Caco-2 (cell line): ENCODE data around the gene UCHL1. TPM values are rescaled to one million over a fixed set of nuclear protein-coding genes. Genes with fewer than 3 reads are reported as not detected.
A peak's percentile ranks its signal among the peaks of the same experiment; 100 is the strongest.

Source experiments
- BruUV-seq: library from RNA; stranded (reverse); fragments of 400-500 nt; replicated peaks from 2 replicates; lab custom pipeline; 2021; lab: Mats Ljungman, UMichigan
- CTCF ChIA-PET: fragments of 300-600 bp; sonication (Branson Sonifier 250); formaldehyde crosslinking; loops from one replicate; lab custom pipeline; 2022; ENCODE audit warnings: antibody characterized with exemption; lab: Charles Lee
- POLR2A ChIA-PET: fragments of 300-600 bp; sonication (Branson Sonifier 250); formaldehyde crosslinking; loops from one replicate; lab custom pipeline; 2022; ENCODE audit warnings: antibody characterized with exemption; lab: Charles Lee
- DNase-seq, 2 experiments: peaks; one replicate each; pipeline versions ENCODE4 v3.0.0 to v3.0.0-alpha.2; 2020 to 2022
- H3K27me3 ChIP-seq: replicated peaks from 2 replicates; pipeline ENCODE4 v1.6.0; 2011; ENCODE audit warnings: low read length; ENCODE audit not compliant: control insufficient read depth, insufficient read depth
- H3K36me3 ChIP-seq: 2 replicates; pipeline ENCODE4 v1.5.1; 2011; ENCODE audit warnings: low read length; ENCODE audit not compliant: control insufficient read depth, insufficient read depth
- H3K4me1 ChIP-seq: fragments of 250-450 bp; sonication (Bioruptor Pico); 2 replicates; pipeline ENCODE4 v1.5.1; 2020; ENCODE audit warnings: mild to moderate bottlenecking
- H3K4me3 ChIP-seq: 2 replicates; pipeline ENCODE4 v1.5.1; 2011; ENCODE audit warnings: low read depth, mild to moderate bottlenecking, control low read depth, low read length
- H3K9me3 ChIP-seq: fragments of 250-450 bp; sonication (Bioruptor Pico); 2 replicates; pipeline ENCODE4 v1.5.1; 2020; ENCODE audit warnings: mild to moderate bottlenecking, moderate library complexity
- H3K27ac Mint-ChIP-seq: one replicate; pipeline ENCODE4 v1.8.0; 2022; ENCODE audit warnings: mixed read lengths; ENCODE audit not compliant: unreplicated experiment
- H3K27me3 Mint-ChIP-seq: one replicate; pipeline ENCODE4 v1.8.0; 2022; ENCODE audit warnings: mixed read lengths; ENCODE audit not compliant: insufficient read depth, unreplicated experiment
- H3K36me3 Mint-ChIP-seq: one replicate; pipeline ENCODE4 v1.8.0; 2022; ENCODE audit warnings: mild to moderate bottlenecking, mixed read lengths; ENCODE audit not compliant: insufficient read depth, unreplicated experiment
- H3K4me1 Mint-ChIP-seq: one replicate; pipeline ENCODE4 v1.8.0; 2022; ENCODE audit warnings: low read depth, mixed read lengths; ENCODE audit not compliant: unreplicated experiment
- H3K4me3 Mint-ChIP-seq: one replicate; pipeline ENCODE4 v1.8.0; 2022; ENCODE audit warnings: mild to moderate bottlenecking, moderate library complexity, mixed read lengths; ENCODE audit not compliant: unreplicated experiment
- H3K9me3 Mint-ChIP-seq: one replicate; pipeline ENCODE4 v1.8.0; 2022; ENCODE audit warnings: mixed read lengths; ENCODE audit not compliant: unreplicated experiment
- CTCF ChIP-seq, 2 experiments: fragments of 200-600 bp in 1 of 2; IDR thresholded peaks; 1 replicate in 1 of 2; 2 replicates in 1 of 2; pipeline versions ENCODE4 v1.5.1 to v1.8.0; 2011 to 2022; ENCODE audit warnings: antibody characterized with exemption in 1 of 2, control low read depth in 1 of 2, inconsistent platforms in 1 of 2, low read depth in 1 of 2, low read length in 1 of 2, mild to moderate bottlenecking in 1 of 2, moderate library complexity in 1 of 2; ENCODE audit not compliant: insufficient read depth in 1 of 2, severe bottlenecking in 1 of 2, unreplicated experiment in 1 of 2
- intact Hi-C: fragments of 100-400 bp; cut with micrococcal nuclease; formaldehyde crosslinking; loops from one replicate; pipeline ENCODE4 v1.10.0; 2022; ENCODE audit not compliant: unreplicated experiment
- total RNA-seq: library from RNA; stranded (reverse); gene quantifications from 2 replicates; pipeline ENCODE4 v1.2.3, GENCODE V29; 2022

UCHL1 gene
- total RNA-seq, 1 experiment from 2014 or later: 233 TPM

GRCh38 chr4:41209901-41210300 is 46.8 kb upstream of the UCHL1 start:
- ChIA-PET CTCF (no interaction called here), POLR2A (no interaction called here)
- Mint-ChIP-seq H3K27me3 (no peaks in the 10 kb centered on the region), H3K9me3 (peaks cover 5% of the 10 kb centered on the region), H3K4me3 (no peak overlapping the region), H3K4me1 (peaks cover 33% of the 10 kb centered on the region), H3K27ac (no peak overlapping the region), H3K36me3 (peaks cover 31% of the 10 kb centered on the region)
- no peak for TF ChIP-seq CTCF (IDR thresholded peaks at IDR 0.05; ENCODE audit: insufficient read depth in 1 of 2, low read depth in 1 of 2, low read length in 1 of 2, severe bottlenecking in 1 of 2, unreplicated experiment in 1 of 2)
- Histone ChIP-seq H3K4me3 (no peak overlapping the region), H3K27me3 (no peaks in the 10 kb centered on the region), H3K9me3 (no peaks in the 10 kb centered on the region), H3K4me1 (peaks cover 40% of the 10 kb centered on the region), H3K36me3 (no peaks in the 10 kb centered on the region; the same call in 1 of the 2 replicates)
- intact Hi-C loops: loop anchor here (5.0 to 10.0 kb wide), 2 partner anchors 133 to 465 kb away; partner anchors contain the start of gene NSUN7
- DNase-seq: no peak
- BruUV-seq: no TSS peak

- ChIA-PET POLR2A (no interaction called here), CTCF (interaction anchor here (0.7 to 1.8 kb wide), 4 partner anchors 35 to 1260 kb away, joined by 3 to 10 read pairs (median 4); no protein-coding TSS in a partner anchor)
- Histone ChIP-seq H3K4me3 (peak overlapping the region; percentile 91), H3K27me3 (no peaks in the 10 kb centered on the region), H3K36me3 (no peaks in the 10 kb centered on the region; the same call in 1 of the 2 replicates), H3K4me1 (peaks cover 41% of the 10 kb centered on the region), H3K9me3 (no peaks in the 10 kb centered on the region)
- Mint-ChIP-seq H3K27ac (peak overlapping the region; percentile 93), H3K36me3 (peaks cover 31% of the 10 kb centered on the region), H3K4me3 (peak overlapping the region; percentile 99), H3K9me3 (peaks cover 5% of the 10 kb centered on the region), H3K27me3 (no peaks in the 10 kb centered on the region), H3K4me1 (peaks cover 24% of the 10 kb centered on the region)
- BruUV-seq: no TSS peak
- no peak for DNase-seq
- TF ChIP-seq CTCF (IDR thresholded peaks at IDR 0.05; ENCODE audit: insufficient read depth in 1 of 2, low read depth in 1 of 2, low read length in 1 of 2, severe bottlenecking in 1 of 2, unreplicated experiment in 1 of 2): no peak
- intact Hi-C loops: loop anchor here (1.0 to 10.0 kb wide), 5 partner anchors 35 to 467 kb away; partner anchors contain the start of gene NSUN7
Observed at GRCh38 chr4:41211951-41212615, 44.6 kb upstream of the UCHL1 start.

GRCh38 chr4:41212616-41213203 is 44.0 kb upstream of the UCHL1 start:
- peak; percentile 44 to 70 for TF ChIP-seq CTCF (IDR thresholded peaks at IDR 0.05; ENCODE audit: insufficient read depth in 1 of 2, low read depth in 1 of 2, low read length in 1 of 2, severe bottlenecking in 1 of 2, unreplicated experiment in 1 of 2)
- ChIA-PET CTCF (interaction anchor here (0.7 to 1.8 kb wide), 3 partner anchors 36 to 1260 kb away, joined by 3 to 10 read pairs (median 4); no protein-coding TSS in a partner anchor), POLR2A (no interaction called here)
- intact Hi-C loops: loop anchor here (1.0 to 10.0 kb wide), 5 partner anchors 36 to 468 kb away; partner anchors contain the start of gene NSUN7
- no peaks in the 10 kb centered on the region for H3K9me3 ChIP-seq
- H3K36me3 Mint-ChIP-seq: peaks cover 31% of the 10 kb centered on the region
- DNase-seq: peak; percentile 75
- H3K4me1 Mint-ChIP-seq: peaks cover 25% of the 10 kb centered on the region
- H3K4me3 Mint-ChIP-seq: peak overlapping the region; percentile 99
- H3K4me3 ChIP-seq: peak overlapping the region; percentile 91
- H3K4me1 ChIP-seq: peaks cover 39% of the 10 kb centered on the region
- H3K27ac Mint-ChIP-seq: peak overlapping the region; percentile 93
- H3K27me3 Mint-ChIP-seq: no peaks in the 10 kb centered on the region
- BruUV-seq: no TSS peak
- H3K9me3 Mint-ChIP-seq: peaks cover 5% of the 10 kb centered on the region
- no peaks in the 10 kb centered on the region for H3K27me3 ChIP-seq
- H3K36me3 ChIP-seq: no peaks in the 10 kb centered on the region
